Fibroblast of skin of abdomen (primary cell): ENCODE data around the gene TRPM4.
A peak's percentile ranks its signal among the peaks of the same experiment; 100 is the strongest.
"Not testable (repeated sequence)": the region's sequence is repeated elsewhere in the genome, so short reads cannot be mapped to it uniquely, and the experiment has no call there.

Experiments used
- DNase-seq: peaks from one replicate; pipeline ENCODE4 v3.0.0-alpha.2; 2013

TRPM4 gene

DNA sequence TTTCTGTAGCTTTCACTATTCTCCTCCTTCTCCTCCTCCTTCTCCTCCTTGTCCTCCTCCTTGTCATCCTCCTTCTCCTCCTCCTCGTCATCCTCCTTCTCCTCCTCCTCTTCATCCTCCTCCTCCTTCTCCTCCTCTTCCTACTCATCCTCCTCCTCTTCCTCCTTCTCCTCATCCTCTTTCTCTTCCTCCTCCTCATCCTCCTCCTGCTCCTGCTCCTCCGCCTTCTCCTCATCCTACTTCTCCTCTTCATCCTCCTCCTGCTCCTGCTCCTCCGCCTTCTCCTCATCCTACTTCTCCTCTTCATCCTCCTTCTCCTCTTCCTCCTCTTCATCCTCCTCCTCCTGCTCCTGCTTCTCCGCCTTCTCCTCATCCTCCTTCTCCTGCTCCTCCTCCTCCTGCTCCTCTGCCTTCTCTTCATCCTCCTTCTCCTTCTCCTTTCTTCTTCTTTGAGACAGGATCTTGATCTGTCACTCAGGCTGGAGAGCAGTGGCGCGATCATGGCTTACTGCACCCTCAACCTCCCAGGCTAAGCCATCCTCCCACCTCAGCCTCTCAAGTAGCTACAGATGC is 36.3 kb downstream of the TRPM4 start:
- DNase-seq, result no peak

GRCh38 chr19:49194408-49194807 is 36.8 kb downstream of the TRPM4 start:
- DNase-seq, result no peak

DNA sequence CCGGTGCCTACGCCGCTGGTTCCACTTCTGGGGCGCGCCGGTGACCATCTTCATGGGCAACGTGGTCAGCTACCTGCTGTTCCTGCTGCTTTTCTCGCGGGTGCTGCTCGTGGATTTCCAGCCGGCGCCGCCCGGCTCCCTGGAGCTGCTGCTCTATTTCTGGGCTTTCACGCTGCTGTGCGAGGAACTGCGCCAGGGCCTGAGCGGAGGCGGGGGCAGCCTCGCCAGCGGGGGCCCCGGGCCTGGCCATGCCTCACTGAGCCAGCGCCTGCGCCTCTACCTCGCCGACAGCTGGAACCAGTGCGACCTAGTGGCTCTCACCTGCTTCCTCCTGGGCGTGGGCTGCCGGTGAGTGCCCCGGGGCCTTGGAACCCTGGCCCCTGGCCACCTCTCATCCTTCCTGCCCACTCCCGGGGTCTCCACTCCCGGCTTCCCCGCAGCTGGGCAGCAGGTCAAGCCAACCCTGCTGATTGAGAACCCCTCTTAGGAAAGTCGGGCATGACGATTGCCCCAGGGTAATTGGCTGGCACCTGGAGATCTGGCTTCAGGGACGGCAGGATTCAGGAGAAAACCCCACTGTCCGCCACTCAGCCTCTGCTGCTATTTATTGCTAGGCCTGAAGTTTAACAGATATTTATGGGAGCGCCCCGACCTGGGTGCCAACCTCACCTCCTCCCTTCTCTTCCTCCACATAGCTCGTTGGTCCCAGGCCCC is 39.1 kb downstream of the TRPM4 start:
- DNase-seq, result no peak

- no peak for DNase-seq
Observed at GRCh38 chr19:49200238-49200862, 42.8 kb downstream of the TRPM4 start.

DNA sequence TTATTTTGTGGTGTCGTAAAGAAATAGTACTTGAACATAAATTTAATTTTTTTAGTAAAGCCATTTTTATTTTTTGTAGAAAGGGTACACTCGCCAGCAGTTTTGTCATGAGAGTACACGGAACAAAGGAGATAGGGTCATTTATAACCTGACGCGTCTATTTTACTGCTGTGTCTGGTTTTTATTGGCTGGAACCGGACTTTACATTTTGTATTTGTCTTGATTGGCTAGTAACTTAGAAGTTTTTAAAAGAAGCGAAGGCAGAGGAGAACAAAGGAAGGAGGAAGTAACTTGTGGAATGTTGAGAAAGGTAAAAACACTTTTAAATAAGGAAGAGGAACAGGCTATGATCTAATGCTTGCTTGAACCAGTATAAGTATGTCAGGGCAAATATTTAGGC is 43.5 kb downstream of the TRPM4 start:
- DNase-seq, result no peak

DNA sequence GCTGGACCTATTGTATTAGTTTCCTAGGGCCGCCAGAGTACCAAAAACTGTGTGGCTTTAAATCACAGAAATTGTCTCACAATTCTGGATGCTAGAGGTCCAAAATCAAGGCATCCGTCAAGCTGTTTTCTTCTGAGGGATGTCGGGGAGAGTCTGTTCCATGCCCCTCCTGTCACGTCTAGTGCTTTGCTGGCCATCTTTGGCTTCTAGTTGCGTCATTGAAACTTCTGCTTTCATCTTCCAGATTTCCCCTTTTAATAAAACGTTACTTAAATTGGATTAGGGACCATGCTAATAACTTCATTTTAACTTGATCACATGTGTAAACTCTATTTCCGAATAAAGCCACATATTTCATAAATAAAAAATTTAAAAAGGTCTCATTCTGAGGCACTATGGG is 47.5 kb downstream of the TRPM4 start:
- DNase-seq, result no peak

DNA sequence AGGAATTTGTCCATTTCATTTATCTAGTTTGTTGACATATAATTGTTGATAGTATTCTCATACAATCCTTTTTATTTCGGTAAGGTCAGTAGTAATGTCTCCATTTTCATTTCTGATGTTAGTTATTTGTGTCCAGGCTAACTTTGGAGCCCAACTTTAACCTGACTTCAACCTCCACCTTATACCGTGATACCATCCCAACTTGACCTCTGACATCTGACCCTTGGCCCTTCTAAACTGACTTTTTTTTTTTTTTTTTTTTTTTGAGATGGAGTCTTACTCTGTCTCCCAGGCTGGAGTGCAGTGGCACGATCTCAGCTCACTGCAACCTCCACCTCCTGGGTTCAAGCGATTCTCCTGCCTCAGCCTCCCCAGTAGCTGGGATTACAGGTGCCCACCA is 51.9 kb downstream of the TRPM4 start:
- DNase-seq, result not testable (repeated sequence)

GRCh38 chr19:49210108-49210900 is 52.7 kb downstream of the TRPM4 start:
- peak; percentile 44 for DNase-seq

DNA sequence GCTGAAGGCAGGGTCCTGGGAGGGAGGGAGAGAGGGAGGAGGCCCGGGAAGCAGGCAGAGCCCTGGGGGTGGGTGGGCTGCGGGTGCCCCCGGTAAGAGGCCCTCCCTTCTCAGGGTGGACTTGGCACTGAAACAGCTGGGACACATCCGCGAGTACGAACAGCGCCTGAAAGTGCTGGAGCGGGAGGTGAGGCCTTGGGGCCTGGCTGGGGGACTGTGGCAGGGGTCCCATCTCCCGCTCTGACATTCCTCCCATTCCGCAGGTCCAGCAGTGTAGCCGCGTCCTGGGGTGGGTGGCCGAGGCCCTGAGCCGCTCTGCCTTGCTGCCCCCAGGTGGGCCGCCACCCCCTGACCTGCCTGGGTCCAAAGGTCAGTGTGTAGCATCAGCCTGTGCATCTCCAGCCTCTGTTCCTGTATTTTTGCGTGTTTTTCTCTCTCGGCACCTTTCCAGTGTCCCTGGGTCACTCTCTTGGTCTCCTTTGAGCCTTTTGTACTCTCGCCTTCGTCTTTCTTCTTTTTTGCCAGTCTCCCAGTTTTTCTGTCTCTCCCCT is 53.4 kb downstream of the TRPM4 start:
- no peak for DNase-seq

DNA sequence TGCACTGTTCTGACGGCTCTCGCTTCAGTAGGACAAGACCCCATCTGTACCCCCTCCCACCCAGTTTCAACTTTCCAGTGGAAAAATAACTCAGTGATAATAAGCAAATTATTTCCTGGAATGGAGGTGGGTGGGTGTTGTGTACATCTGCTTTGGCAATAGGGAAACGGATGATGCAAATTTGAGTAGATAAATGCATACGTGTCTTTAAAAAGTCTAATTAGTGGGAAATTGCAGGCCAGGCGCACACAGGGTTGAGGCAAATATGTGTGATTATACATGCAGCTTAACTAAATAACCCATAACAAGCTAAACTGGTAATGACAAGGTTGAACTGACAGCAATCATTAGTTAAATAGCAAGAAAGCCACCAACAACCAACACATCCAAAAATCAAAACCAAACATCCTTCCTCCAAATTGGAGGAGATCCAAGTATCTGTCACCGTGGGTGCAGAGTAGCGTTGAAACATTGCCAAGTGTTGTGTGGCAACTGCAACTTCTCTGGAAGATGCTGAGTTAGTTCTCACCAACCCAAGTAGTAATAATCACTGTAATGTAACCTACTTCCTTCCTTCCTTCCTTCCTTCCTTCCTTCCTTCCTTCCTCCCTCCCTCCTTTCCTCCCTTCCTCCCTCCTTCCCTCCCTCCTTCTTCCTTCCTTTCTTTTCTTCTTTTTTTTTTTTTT is 54.6 kb downstream of the TRPM4 start:
- peak; percentile 25 for DNase-seq

DNA sequence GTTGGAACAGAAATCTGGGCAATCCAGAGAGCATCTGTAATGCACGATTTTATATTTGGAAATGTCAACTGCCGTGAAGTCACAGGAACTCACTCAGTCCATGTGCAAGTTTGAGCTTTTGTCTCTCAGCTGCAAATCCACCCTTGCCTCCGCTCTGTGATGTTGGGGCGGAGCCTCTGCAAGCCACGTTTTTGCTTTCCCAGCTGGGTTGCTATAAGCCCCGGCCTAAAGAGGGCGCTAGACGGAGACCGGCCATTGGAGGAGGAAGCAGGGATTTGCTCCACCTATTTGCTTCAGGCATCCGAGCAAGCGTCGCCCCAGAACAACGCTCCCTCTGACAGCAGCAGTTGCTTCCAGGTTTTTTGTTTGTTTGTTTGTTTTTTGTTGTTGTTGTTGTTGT is 56.2 kb downstream of the TRPM4 start:
- DNase-seq, result no peak

DNA sequence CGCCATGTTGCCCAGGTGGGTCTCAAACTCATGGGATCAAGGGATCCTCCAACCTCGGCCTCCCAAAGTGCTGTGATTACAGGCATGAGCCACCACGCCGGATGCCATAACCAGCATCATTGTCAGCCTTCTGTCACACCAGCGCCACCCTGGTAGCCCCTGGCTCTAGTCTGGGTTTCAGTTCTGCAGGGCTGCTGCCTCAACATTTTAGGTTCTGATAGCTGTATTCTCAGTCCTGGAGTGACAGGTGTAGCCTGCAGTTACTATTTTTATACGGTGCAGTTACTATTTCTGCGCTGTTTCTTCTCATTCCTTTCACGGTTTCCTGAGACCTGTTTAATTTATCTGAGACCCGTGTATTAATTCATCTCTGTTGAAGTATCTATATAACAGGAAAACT is 57.1 kb downstream of the TRPM4 start:
- DNase-seq, result no peak

- no peak for DNase-seq
Observed at GRCh38 chr19:49216071-49216470, 58.5 kb downstream of the TRPM4 start.

GRCh38 chr19:49217382-49217781 is 59.8 kb downstream of the TRPM4 start:
- no peak for DNase-seq

DNA sequence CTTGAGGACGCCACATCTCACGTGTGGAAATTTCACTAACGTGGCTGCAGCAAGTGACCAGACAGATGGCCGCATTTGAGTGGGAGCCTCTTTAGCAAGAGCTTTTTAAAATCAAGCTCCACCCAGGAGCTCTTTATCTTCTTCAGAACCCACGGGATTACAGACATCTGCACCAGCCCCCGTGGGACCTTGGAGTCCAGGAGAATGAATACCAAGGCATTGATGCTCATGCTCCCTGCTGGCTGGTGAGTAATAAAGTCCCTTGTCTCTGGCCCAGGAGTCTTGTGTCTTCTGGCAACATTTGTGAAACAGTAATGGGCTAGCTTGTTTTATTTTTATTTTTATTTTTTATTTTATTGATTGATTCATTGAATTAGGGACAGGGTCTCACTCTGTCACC is 64.4 kb downstream of the TRPM4 start:
- no peak for DNase-seq

GRCh38 chr19:49222528-49222927 is 64.9 kb downstream of the TRPM4 start:
- no peak for DNase-seq

DNA sequence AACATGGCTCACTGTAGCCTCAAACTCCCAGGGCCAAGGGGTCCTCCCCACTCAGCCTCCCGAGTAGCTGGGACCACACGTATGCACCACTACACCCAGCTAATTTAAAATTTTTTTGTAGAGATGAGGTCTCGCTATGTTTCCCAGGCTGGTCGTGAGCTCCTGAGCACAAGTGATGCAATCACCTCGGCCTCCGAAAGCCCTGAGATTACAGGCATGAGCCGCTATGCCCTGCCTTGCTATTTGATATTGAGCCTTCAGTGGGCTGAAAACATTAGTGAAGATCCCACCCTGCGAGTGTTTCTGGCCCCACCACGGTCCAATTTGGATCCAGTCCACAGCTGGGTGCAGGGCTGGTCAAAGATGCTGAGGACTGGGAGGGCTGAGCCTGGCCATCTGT is 65.9 kb downstream of the TRPM4 start:
- no peak for DNase-seq

DNA sequence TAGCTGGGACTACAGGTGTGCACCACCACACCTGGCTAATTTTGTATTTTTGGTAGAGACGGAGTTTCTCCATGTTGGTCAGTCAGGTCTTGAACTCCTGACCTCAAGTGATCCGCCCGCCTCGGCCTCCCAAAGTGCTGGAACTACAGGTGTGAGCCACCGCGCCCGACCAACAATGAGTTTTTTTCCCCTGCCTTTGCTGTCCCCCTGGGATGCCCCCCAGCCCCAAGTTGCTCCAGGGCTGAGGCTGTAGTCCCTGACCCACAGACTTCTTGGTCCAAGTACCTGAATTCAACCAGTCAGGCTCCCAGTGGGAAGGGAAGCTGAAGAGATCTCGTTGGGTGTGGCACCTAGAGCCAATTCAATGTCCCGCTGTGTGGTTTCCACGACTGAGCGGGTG is 66.8 kb downstream of the TRPM4 start:
- not testable (repeated sequence) for DNase-seq

GRCh38 chr19:49224879-49225278 is 67.3 kb downstream of the TRPM4 start:
- peak; percentile 29 for DNase-seq

DNA sequence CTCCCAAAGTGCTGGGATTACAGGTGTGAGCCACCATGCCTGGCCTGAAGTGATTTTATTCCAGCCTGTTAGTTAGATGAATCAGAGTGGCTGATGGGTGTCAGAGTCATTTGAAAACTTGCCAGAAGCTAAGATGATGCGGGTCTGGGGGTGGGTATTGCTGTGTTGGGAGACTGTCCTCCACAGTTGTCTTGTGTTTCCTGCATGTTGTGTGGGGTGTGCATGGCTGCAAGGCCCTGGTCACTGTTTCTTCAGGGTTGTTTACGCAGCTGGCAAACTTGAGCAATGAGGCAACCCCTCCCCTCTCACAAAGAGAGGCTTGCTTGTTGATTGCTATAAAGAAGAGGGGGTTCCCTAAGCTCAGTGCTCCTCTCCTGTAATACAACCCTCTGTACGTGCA is 71.8 kb downstream of the TRPM4 start:
- DNase-seq, result no peak

GRCh38 chr19:49231389-49231788 is 73.8 kb downstream of the TRPM4 start:
- no peak for DNase-seq

GRCh38 chr19:49231804-49232203 is 74.2 kb downstream of the TRPM4 start:
- DNase-seq, result no peak

- no peak for DNase-seq
Observed at GRCh38 chr19:49233163-49233562, 75.6 kb downstream of the TRPM4 start.
